ENCODE data around the gene SIRT6. TPM values are rescaled to one million over a fixed set of nuclear protein-coding genes. Genes with fewer than 3 reads are reported as not detected.
A peak's percentile ranks its signal among the peaks of the same experiment; 100 is the strongest.

The SIRT6 gene
- total and polyA plus RNA-seq, 9 of the 15 experiments (the other 6 are each of a cell fraction or from before 2014, with no cell fraction given): 1.4 to 41.1 (median 10.2) TPM

DNA sequence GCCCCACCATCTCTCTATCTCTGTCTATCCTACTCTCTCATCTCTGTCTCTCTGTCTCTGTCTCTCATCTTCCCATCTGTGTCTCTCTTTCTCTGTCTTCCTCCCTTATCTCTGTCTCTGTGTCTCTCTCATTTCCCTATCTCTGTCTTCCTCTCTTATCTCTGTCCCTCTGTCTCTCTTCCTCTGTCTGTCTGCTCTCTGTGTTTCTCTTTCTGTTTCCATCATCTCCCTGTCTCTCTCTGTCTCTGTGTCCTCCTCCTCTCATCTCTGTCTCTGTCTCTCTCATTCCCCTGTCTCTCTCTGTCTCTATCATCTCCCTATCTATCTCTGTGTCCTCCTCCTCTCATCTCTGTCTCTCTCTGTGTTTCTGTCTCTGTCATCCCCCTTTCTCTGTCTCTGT is 45.4 kb upstream of the SIRT6 start:
- in situ Hi-C loops (cut with MboI): no loop called here
- H2AFZ ChIP-seq (ENCODE audit: low read depth, low read length): no peak overlapping the region
- H3K79me2 ChIP-seq (ENCODE audit: control insufficient read depth, insufficient read depth, low read length): no peaks in the 10 kb centered on the region
- H3K36me3 ChIP-seq (ENCODE audit: control insufficient read depth, insufficient read depth, low read length): no peaks in the 10 kb centered on the region
- H3K27ac ChIP-seq (ENCODE audit: extremely low read depth, low read depth, low read length): no peak overlapping the region
- no peak for ATAC-seq
- 0 out of 2 replicates have a peak, but pooled peaks cover 5% of the 10 kb centered on the region for H4K20me1 ChIP-seq (replicated peaks; ENCODE audit: control insufficient read depth, insufficient read depth, low read length)
- no peak overlapping the region for H3K4me2 ChIP-seq (ENCODE audit: insufficient read depth, low read length)
- ChIA-PET POLR2A (no interaction called here), CTCF (ENCODE audit: low intra/inter-chr PET ratio) (no interaction called here)
- no peaks in the 10 kb centered on the region for H3K9me1 ChIP-seq (ENCODE audit: control insufficient read depth, insufficient read depth, low read length)
- peaks cover 8 to 31% of the 10 kb centered on the region in 2 experiments; a peak in 4 of 5 replicates for H3K4me1 ChIP-seq (replicated peaks in 1 of 2; ENCODE audit: control insufficient read depth in 2 of 2, insufficient read depth in 2 of 2, low read length in 2 of 2)
- no TSS peak for BruUV-seq (replicated peaks)
- DNase-seq (ENCODE audit: extremely low read depth in 1 of 4, low spot score in 3 of 4): no peak
- FAIRE-seq: no peak
- H3K9me3 ChIP-seq (replicated peaks; ENCODE audit: control insufficient read depth, insufficient read depth, low read depth, low read length): no peaks in the 10 kb centered on the region
- no peak overlapping the region for H3K4me3 ChIP-seq
- H3K9ac ChIP-seq (ENCODE audit: insufficient read depth in 1 of 2, low read depth in 2 of 2, low read length in 2 of 2): no peak overlapping the region
- intact Hi-C loops (cut with micrococcal nuclease): no loop called here
- H3K27me3 ChIP-seq (ENCODE audit: control insufficient read depth in 2 of 2, insufficient read depth in 2 of 2, low read length in 2 of 2): peaks cover 0 to 20% of the 10 kb centered on the region in 2 experiments; a peak in 2 of 5 replicates
- TF ChIP-seq GATAD2A (IDR thresholded peaks at IDR 0.05) (no peak), FOXA3 (CRISPR knock-in tag; conservative IDR thresholded peaks at IDR 0.05 in 1 of 2, IDR thresholded peaks at IDR 0.05 in 1 of 2) (no peak), RHOXF2B (CRISPR knock-in tag; conservative IDR thresholded peaks at IDR 0.05) (no peak), NR3C1 (CRISPR knock-in tag; IDR thresholded peaks at IDR 0.05) (no peak)
- TF ChIP-seq, protein P1, sequence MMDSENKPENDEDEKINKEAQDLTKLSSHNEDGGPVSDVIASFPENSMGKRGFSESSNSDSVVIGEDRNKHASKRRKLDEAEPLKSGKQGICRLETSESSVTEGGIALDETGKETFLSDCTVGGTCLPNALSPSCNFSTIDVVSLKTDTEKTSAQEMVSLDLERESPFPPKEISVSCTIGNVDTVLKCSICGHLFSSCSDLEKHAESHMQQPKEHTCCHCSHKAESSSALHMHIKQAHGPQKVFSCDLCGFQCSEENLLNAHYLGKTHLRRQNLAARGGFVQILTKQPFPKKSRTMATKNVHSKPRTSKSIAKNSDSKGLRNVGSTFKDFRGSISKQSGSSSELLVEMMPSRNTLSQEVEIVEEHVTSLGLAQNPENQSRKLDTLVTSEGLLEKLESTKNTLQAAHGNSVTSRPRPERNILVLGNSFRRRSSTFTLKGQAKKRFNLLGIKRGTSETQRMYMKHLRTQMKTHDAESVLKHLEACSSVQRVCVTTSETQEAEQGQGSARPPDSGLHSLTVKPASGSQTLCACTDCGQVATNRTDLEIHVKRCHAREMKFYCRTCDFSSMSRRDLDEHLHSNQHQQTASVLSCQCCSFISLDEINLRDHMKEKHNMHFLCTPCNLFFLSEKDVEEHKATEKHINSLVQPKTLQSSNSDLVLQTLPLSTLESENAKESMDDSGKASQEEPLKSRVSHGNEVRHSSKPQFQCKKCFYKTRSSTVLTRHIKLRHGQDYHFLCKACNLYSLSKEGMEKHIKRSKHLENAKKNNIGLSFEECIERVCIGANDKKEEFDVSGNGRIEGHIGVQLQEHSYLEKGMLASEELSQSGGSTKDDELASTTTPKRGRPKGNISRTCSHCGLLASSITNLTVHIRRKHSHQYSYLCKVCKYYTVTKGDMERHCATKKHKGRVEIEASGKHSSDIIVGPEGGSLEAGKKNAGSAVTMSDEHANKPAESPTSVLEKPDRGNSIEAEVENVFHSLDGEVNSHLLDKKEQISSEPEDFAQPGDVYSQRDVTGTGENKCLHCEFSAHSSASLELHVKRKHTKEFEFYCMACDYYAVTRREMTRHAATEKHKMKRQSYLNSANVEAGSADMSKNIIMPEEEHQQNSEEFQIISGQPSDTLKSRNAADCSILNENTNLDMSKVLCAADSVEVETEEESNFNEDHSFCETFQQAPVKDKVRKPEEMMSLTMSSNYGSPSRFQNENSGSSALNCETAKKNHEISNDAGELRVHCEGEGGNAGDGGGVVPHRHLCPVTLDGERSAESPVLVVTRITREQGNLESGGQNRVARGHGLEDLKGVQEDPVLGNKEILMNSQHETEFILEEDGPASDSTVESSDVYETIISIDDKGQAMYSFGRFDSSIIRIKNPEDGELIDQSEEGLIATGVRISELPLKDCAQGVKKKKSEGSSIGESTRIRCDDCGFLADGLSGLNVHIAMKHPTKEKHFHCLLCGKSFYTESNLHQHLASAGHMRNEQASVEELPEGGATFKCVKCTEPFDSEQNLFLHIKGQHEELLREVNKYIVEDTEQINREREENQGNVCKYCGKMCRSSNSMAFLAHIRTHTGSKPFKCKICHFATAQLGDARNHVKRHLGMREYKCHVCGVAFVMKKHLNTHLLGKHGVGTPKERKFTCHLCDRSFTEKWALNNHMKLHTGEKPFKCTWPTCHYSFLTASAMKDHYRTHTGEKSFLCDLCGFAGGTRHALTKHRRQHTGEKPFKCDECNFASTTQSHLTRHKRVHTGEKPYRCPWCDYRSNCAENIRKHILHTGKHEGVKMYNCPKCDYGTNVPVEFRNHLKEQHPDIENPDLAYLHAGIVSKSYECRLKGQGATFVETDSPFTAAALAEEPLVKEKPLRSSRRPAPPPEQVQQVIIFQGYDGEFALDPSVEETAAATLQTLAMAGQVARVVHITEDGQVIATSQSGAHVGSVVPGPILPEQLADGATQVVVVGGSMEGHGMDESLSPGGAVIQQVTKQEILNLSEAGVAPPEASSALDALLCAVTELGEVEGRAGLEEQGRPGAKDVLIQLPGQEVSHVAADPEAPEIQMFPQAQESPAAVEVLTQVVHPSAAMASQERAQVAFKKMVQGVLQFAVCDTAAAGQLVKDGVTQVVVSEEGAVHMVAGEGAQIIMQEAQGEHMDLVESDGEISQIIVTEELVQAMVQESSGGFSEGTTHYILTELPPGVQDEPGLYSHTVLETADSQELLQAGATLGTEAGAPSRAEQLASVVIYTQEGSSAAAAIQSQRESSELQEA (IDR thresholded peaks at IDR 0.05; ENCODE audit: low read depth): 0 out of 2 replicates have a peak, but pooled peaks have one; percentile 10
- TF ChIP-seq, protein P2, sequence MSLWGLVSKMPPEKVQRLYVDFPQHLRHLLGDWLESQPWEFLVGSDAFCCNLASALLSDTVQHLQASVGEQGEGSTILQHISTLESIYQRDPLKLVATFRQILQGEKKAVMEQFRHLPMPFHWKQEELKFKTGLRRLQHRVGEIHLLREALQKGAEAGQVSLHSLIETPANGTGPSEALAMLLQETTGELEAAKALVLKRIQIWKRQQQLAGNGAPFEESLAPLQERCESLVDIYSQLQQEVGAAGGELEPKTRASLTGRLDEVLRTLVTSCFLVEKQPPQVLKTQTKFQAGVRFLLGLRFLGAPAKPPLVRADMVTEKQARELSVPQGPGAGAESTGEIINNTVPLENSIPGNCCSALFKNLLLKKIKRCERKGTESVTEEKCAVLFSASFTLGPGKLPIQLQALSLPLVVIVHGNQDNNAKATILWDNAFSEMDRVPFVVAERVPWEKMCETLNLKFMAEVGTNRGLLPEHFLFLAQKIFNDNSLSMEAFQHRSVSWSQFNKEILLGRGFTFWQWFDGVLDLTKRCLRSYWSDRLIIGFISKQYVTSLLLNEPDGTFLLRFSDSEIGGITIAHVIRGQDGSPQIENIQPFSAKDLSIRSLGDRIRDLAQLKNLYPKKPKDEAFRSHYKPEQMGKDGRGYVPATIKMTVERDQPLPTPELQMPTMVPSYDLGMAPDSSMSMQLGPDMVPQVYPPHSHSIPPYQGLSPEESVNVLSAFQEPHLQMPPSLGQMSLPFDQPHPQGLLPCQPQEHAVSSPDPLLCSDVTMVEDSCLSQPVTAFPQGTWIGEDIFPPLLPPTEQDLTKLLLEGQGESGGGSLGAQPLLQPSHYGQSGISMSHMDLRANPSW (CRISPR knock-in tag; IDR thresholded peaks at IDR 0.05): no peak
- TF ChIP-seq, protein P3, sequence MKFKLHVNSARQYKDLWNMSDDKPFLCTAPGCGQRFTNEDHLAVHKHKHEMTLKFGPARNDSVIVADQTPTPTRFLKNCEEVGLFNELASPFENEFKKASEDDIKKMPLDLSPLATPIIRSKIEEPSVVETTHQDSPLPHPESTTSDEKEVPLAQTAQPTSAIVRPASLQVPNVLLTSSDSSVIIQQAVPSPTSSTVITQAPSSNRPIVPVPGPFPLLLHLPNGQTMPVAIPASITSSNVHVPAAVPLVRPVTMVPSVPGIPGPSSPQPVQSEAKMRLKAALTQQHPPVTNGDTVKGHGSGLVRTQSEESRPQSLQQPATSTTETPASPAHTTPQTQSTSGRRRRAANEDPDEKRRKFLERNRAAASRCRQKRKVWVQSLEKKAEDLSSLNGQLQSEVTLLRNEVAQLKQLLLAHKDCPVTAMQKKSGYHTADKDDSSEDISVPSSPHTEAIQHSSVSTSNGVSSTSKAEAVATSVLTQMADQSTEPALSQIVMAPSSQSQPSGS (CRISPR knock-in tag; IDR thresholded peaks at IDR 0.05): no peak
- TF ChIP-seq, protein P4, sequence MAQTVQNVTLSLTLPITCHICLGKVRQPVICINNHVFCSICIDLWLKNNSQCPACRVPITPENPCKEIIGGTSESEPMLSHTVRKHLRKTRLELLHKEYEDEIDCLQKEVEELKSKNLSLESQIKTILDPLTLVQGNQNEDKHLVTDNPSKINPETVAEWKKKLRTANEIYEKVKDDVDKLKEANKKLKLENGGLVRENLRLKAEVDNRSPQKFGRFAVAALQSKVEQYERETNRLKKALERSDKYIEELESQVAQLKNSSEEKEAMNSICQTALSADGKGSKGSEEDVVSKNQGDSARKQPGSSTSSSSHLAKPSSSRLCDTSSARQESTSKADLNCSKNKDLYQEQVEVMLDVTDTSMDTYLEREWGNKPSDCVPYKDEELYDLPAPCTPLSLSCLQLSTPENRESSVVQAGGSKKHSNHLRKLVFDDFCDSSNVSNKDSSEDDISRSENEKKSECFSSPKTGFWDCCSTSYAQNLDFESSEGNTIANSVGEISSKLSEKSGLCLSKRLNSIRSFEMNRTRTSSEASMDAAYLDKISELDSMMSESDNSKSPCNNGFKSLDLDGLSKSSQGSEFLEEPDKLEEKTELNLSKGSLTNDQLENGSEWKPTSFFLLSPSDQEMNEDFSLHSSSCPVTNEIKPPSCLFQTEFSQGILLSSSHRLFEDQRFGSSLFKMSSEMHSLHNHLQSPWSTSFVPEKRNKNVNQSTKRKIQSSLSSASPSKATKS (CRISPR knock-in tag; IDR thresholded peaks at IDR 0.05): no peak

Data from K562 (cell line).